IMR-90 (cell line): Measurements from ENCODE around the gene NEK6.

Source experiments
- CTCF ChIP-seq: conservative IDR thresholded peaks from 2 replicates; pipeline ENCODE4 v1.5.1; 2012; ENCODE audit warnings: mild to moderate bottlenecking, low read depth, low read length, improper control_type of control experiment
- MAFK ChIP-seq: IDR thresholded peaks from 2 replicates; pipeline ENCODE4 v1.6.1; 2012; ENCODE audit warnings: low read depth, low read length, improper control_type of control experiment
- MAZ ChIP-seq: IDR thresholded peaks from 2 replicates; pipeline ENCODE4 v1.6.1; 2012; ENCODE audit warnings: low read depth, mild to moderate bottlenecking, low read length, improper control_type of control experiment, moderate library complexity, borderline replicate concordance
- MXI1 ChIP-seq: IDR thresholded peaks from 2 replicates; pipeline ENCODE4 v1.6.1; 2012; ENCODE audit warnings: low read depth, mild to moderate bottlenecking, low read length, moderate library complexity, borderline replicate concordance
- POLR2A ChIP-seq: IDR thresholded peaks from 2 replicates; pipeline ENCODE4 v1.6.1; 2012; ENCODE audit warnings: mild to moderate bottlenecking, low read depth, low read length
- RAD21 ChIP-seq: IDR thresholded peaks from 2 replicates; pipeline ENCODE4 v1.6.1; 2012; ENCODE audit warnings: low read length, improper control_type of control experiment
- RCOR1 ChIP-seq: IDR thresholded peaks from 2 replicates; pipeline ENCODE4 v1.6.1; 2012; ENCODE audit warnings: mild to moderate bottlenecking, low read length, improper control_type of control experiment; ENCODE audit not compliant: insufficient replicate concordance
- TF ChIP-seq, protein P1 (sequence below): fragments of 150-350 bp; IDR thresholded peaks from 2 replicates; pipeline ENCODE4 v1.6.1; 2016; ENCODE audit warnings: low read depth, mild to moderate bottlenecking, low read length, moderate library complexity, borderline replicate concordance
- TF ChIP-seq, protein P2 (sequence below): fragments of 150-350 bp; IDR thresholded peaks from 2 replicates; pipeline ENCODE4 v1.6.1; 2017; ENCODE audit warnings: mild to moderate bottlenecking, antibody characterized with exemption, low read length, low read depth

DNA sequence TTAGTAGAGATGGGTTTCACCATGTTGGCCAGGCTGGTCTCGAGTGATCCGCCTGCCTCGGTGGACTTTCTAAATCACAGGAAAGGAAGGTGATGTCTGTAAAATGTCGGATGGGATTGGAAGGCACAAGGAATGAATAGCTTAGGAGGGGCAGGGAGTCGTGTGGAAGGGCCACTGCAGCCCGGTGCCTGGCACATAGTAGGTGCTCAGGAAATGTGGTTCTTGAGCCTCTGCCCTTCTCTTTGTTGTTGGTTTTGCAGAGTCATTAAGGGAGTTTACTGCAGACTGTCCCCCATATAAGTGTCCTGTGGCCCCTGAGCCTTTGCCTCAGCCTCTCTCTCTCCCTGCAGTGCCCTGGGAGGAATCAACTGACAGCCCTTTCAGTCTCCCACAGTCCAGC, 11.8 kb downstream of the NEK6 start:
- no peak for TF ChIP-seq POLR2A
- TF ChIP-seq RCOR1 = no peak
- TF ChIP-seq, protein P1, sequence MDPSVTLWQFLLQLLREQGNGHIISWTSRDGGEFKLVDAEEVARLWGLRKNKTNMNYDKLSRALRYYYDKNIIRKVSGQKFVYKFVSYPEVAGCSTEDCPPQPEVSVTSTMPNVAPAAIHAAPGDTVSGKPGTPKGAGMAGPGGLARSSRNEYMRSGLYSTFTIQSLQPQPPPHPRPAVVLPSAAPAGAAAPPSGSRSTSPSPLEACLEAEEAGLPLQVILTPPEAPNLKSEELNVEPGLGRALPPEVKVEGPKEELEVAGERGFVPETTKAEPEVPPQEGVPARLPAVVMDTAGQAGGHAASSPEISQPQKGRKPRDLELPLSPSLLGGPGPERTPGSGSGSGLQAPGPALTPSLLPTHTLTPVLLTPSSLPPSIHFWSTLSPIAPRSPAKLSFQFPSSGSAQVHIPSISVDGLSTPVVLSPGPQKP = no peak
- TF ChIP-seq, protein P2, sequence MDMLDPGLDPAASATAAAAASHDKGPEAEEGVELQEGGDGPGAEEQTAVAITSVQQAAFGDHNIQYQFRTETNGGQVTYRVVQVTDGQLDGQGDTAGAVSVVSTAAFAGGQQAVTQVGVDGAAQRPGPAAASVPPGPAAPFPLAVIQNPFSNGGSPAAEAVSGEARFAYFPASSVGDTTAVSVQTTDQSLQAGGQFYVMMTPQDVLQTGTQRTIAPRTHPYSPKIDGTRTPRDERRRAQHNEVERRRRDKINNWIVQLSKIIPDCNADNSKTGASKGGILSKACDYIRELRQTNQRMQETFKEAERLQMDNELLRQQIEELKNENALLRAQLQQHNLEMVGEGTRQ = no peak
- TF ChIP-seq CTCF = no peak
- TF ChIP-seq RAD21 = no peak
- TF ChIP-seq MAZ = no peak
- TF ChIP-seq MAFK = no peak
- no peak for TF ChIP-seq MXI1
